Aorta (tissue), 5 donors: ENCODE data around the gene FBXO46. TPM values are rescaled to one million over a fixed set of nuclear protein-coding genes. Genes with fewer than 3 reads are reported as not detected.

Experiments
- ATAC-seq: fragments of 200-7000 bp; cut with Tn5 transposase; one replicate; pipeline ENCODE4 v1.9.1; 2022; ENCODE audit warnings: moderate library complexity; ENCODE audit not compliant: low FRiP score
- DNase-seq, 2 donors: peaks; one replicate each; pipeline ENCODE4 v3.0.0-alpha.2; 2020
- H3K27ac ChIP-seq, 2 donors: one replicate each; pipeline ENCODE4 v1.5.1; 2013; ENCODE audit warnings: low read length in 2 of 2, mild to moderate bottlenecking in 2 of 2, moderate library complexity in 2 of 2, control low read depth in 1 of 2, inconsistent platforms in 1 of 2, low read depth in 1 of 2
- H3K27me3 ChIP-seq, 2 donors: one replicate each; pipeline ENCODE4 v1.6.1; 2013; ENCODE audit warnings: control low read depth in 1 of 2, low read length in 1 of 2, mild to moderate bottlenecking in 1 of 2, moderate library complexity in 1 of 2; ENCODE audit not compliant: insufficient read depth in 2 of 2, control insufficient read depth in 1 of 2
- H3K36me3 ChIP-seq, 2 donors: one replicate each; pipeline ENCODE4 v1.6.1; 2013; ENCODE audit warnings: control low read depth in 1 of 2, low read length in 1 of 2, mild to moderate bottlenecking in 1 of 2; ENCODE audit not compliant: insufficient read depth in 2 of 2, control insufficient read depth in 1 of 2
- H3K4me1 ChIP-seq, 2 donors: one replicate each; pipeline ENCODE4 v1.6.1; 2013; ENCODE audit warnings: low read length in 2 of 2, control low read depth in 1 of 2, mild to moderate bottlenecking in 1 of 2, moderate library complexity in 1 of 2; ENCODE audit not compliant: insufficient read depth in 2 of 2, control insufficient read depth in 1 of 2
- H3K4me3 ChIP-seq, 2 donors: one replicate each; pipeline ENCODE4 v1.5.1; 2013; ENCODE audit warnings: low read length in 2 of 2, control low read depth in 1 of 2, mild to moderate bottlenecking in 1 of 2
- H3K9me3 ChIP-seq: one replicate; pipeline ENCODE4 v1.6.1; 2013; ENCODE audit warnings: mild to moderate bottlenecking, low read length; ENCODE audit not compliant: control insufficient read depth
- WGBS, 2 donors: extraction: QIAGEN DNeasy Blood & Tissue Kit; methylation state at CpG; one replicate each; pipeline ENCODE4 v1.1.7; 2013; 5-methylcytosine and 5-hydroxymethylcytosine counted together
- intact Hi-C, 2 donors: fragments of 100-400 bp; cut with DNase I; formaldehyde crosslinking; loops; one replicate each; pipeline versions ENCODE4 v1.14.2 to v1.15.0; 2022
- polyA plus RNA-seq, 2 donors: library from polyadenylated mRNA; stranded (reverse); fragments of 200-250 nt; gene quantifications; one replicate each; pipeline ENCODE4 v1.2.3, GENCODE V29; 2013
- total RNA-seq, 2 donors: library from RNA; stranded (reverse); fragmentation: NEBNext Ultra II Directional; extraction: Animal tissue kit (Norgen Biotek cat#: 25700); gene quantifications; one replicate each; pipeline ENCODE4 v1.2.1, GENCODE V29; 2021
- donor health status: healthy with polysubstance abuse.
- donor health status: Bipolar disorder and iron deficiency.
- donor health status: DM: no; HTN: no; CAD: no.
- donor health status: DM: no; HTN: no; CAD: no.
- donor health status: DM: yes; HTN: yes; CAD: no.

The FBXO46 gene
- total and polyA plus RNA-seq, 4 donors: 1.9 to 15.5 (median 8.9) TPM

DNA sequence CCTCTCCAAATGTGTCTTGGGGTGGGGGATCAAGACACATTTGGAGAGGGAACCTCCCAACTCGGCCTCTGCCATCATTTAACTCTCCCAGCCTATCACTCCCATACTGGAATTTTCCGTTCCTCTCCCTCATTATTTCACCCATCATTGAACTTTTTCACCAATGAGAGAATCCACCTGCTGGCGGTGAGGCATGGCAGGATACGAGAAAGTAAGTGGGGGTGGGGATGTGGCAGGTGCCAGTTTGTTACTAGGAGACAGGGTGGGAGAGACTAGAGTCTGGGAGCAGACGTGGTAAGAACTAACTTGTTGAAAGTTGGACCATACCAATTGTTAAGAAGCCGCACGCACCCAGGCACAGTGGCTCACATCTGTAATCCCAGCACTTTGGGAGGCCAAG is 55.8 kb downstream of the FBXO46 start:
- ATAC-seq (no peak), DNase-seq (no peak)
- Histone ChIP-seq H3K27ac (no peak overlapping the region), H3K9me3 (no peaks in the 10 kb centered on the region), H3K4me3 (no peak overlapping the region), H3K4me1 (no peaks in the 10 kb centered on the region), H3K36me3 (no peaks in the 10 kb centered on the region), H3K27me3 (no peaks in the 10 kb centered on the region)
- 64 to 65% methylated on average over 7 of the region's 7 CpGs for WGBS, 2 donors
- intact Hi-C loops: no loop called here

DNA sequence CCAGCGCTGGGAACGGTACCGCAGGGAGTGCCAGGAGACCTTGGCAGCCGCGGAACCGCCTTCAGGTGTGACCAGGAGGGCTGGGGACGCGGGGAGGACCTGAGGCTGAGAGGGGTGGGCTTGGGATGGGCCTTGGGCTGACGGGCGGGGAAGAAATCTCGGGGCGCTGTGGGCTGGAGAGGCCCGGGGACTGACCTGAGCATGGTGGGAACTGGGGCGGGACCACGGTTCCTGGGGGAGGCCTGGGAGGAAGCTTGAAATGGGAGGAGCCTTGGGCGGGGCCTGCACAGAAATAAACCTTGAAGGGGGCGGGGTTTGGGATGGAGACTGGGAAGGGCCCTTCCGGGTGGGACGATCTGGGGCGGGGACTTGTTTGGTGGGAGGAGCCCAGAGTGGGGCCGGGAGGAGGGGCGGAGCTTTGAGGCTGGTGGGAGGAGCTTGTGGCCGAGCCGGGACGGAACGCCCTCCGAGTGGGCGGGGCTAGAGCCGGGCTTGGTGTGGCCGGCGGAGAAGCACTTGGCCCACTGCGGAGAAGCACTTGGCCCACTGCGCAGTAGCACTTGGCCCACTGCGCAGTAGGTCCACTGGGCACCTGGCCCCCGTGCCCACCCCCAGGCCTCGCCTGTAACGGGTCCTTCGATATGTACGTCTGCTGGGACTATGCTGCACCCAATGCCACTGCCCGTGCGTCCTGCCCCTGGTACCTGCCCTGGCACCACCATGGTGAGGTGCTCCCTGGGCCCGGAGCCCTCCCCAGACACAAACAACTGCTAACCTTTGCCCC is 59.8 kb downstream of the FBXO46 start:
- Histone ChIP-seq H3K4me1 (no peaks in the 10 kb centered on the region), H3K4me3 (no peak overlapping the region), H3K27me3 (no peaks in the 10 kb centered on the region), H3K36me3 (no peaks in the 10 kb centered on the region), H3K9me3 (no peaks in the 10 kb centered on the region), H3K27ac (no peak overlapping the region)
- WGBS, 2 donors: 10 to 11% methylated on average over 37 to 42 of the region's 42 CpGs
- ATAC-seq (peak; percentile 65), DNase-seq (peak; percentile 70 to 89)
- intact Hi-C loops: no loop called here

- DNase-seq (no peak), ATAC-seq (no peak)
- no peak overlapping the region for H3K27ac ChIP-seq
- 1% methylated on average over 19 of the region's 19 CpGs for WGBS, 2 donors
- no peaks in the 10 kb centered on the region for H3K9me3 ChIP-seq
- H3K4me1 ChIP-seq: no peaks in the 10 kb centered on the region
- intact Hi-C loops: no loop called here
- H3K36me3 ChIP-seq: no peaks in the 10 kb centered on the region
- no peak overlapping the region for H3K4me3 ChIP-seq
- peaks cover 0 to 2% of the 10 kb centered on the region in 2 donors for H3K27me3 ChIP-seq
These were observed 62.3 kb downstream of the FBXO46 start for GRCh38 chr19:45668342-45668871.

DNA sequence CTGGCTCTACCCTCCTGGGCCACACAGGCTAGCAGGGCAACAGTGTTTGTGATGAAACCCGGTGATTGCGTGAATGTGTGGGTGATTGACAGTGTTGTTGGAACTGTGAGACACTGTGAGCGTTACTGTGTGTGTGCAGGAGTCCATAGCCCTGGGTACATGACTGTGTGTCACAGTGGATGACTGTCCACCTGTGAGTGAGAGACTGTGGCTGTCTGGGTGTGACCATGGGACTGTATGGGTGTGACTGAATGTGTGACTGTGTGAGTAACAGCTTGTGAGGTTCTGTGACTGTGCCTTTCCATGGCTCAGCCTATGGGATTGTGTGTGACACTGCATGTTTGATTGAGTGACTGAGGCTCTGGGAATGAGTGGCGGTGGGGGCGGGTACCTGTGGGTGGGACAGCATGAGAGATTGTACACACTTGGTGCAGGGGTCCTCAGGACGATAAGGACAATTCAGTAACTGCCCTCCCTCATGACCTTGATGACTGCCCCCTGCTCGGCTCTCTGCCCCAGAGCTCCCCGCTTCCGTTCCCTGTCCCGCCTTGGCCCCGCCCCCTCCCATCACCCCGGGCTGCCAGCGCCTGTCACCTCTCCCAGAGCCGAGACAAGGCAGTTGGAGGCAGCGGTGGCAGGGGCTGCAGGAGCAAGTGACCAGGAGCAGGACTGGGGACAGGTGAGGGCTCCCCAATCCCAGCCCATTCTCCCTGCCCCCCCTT is 62.9 kb downstream of the FBXO46 start, which contains the start of gene GIPR:
GIPR (plus strand) TSS at position 602 of the 722 bp plus-strand sequence. CDS start 1,300 bp downstream, outside the sequence.
- peak in 1 of 2 donors; percentile 79 for DNase-seq

GRCh38 chr19:45664575-45664974 is 66.1 kb downstream of the FBXO46 start:
- 58 to 69% methylated on average over 7 of the region's 7 CpGs for WGBS, 2 donors

More for the DNA sequence above, 62.9 kb downstream of the FBXO46 start, which contains the start of gene GIPR:
- WGBS, 2 donors: 13 to 14% methylated on average over 15 of the region's 15 CpGs
- H3K4me3 ChIP-seq: no peak within 1 kb of the TSS
- H3K9me3 ChIP-seq: no peaks in the 10 kb centered on the region
- H3K36me3 ChIP-seq: no peaks in the 10 kb centered on the region
- ATAC-seq: peak; percentile 34
- intact Hi-C loops: no loop called here
- H3K27ac ChIP-seq: no peak within 1 kb of the TSS
- no peaks in the 10 kb centered on the region for H3K4me1 ChIP-seq
- H3K27me3 ChIP-seq: peaks cover 0 to 2% of the 10 kb centered on the region in 2 donors

DNA sequence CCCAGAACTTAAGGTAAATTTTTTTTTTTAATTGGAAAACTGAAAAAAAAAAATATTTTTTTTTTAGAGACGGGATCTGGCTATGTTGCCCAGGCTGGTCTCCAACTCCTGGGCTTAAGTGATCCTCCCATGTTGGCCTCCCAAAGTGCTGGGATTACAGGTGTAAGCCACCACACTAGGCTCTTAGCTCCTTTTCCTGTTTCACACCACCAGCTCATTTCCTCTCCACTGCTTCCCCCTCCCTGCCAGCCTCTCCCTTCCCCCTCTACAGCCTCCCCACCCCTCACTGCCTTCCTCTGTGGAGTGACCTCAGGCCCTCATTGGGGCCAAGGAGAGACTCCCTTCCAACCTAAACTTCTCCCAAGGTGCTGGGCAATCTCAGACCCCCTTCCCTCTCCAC is 66.9 kb downstream of the FBXO46 start:
- no peak for ATAC-seq
- intact Hi-C loops: no loop called here
- Histone ChIP-seq H3K4me1 (no peaks in the 10 kb centered on the region), H3K27ac (no peak overlapping the region), H3K36me3 (no peaks in the 10 kb centered on the region), H3K4me3 (no peak overlapping the region), H3K27me3 (peaks cover 0 to 2% of the 10 kb centered on the region in 2 donors), H3K9me3 (no peaks in the 10 kb centered on the region)
- 71 to 100% methylated on average over 1 of the region's 1 CpG for WGBS, 2 donors
- no peak for DNase-seq

More at GRCh38 chr19:45664575-45664974, 66.1 kb downstream of the FBXO46 start:
- intact Hi-C loops: no loop called here
- no peak overlapping the region for H3K27ac ChIP-seq
- DNase-seq (no peak), ATAC-seq (no peak)
- no peaks in the 10 kb centered on the region for H3K4me1 ChIP-seq
- no peak overlapping the region for H3K4me3 ChIP-seq
- H3K36me3 ChIP-seq: no peaks in the 10 kb centered on the region
- no peaks in the 10 kb centered on the region for H3K9me3 ChIP-seq
- peaks cover 0 to 2% of the 10 kb centered on the region in 2 donors for H3K27me3 ChIP-seq

DNA sequence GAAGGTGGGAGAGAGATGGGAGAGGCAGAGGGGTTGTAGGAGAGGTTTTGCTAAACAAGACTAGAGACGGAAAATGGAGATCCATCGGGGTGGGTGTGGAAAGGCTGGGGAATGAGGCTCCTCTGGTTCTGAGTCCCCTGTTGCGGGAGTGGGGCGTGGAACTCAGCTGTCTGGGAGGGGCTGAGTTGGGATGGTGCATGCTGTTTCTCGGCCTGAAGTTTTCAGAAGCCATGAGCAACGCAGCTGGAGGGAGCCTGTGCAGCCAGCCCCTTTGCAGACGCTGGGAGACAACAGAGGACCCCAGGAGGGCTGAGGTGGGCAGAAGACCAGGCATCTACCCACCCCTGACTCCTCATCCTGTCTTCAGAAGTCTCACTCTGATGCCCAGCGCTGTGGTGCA is 70.1 kb downstream of the FBXO46 start:
- Histone ChIP-seq H3K27ac (no peak overlapping the region), H3K4me3 (no peak overlapping the region), H3K9me3 (no peaks in the 10 kb centered on the region), H3K4me1 (no peaks in the 10 kb centered on the region), H3K27me3 (peaks cover 0 to 2% of the 10 kb centered on the region in 2 donors), H3K36me3 (no peaks in the 10 kb centered on the region)
- DNase-seq (no peak), ATAC-seq (no peak)
- 37 to 46% methylated on average over 8 of the region's 8 CpGs for WGBS, 2 donors
- intact Hi-C loops: no loop called here
